Kidney glomerular epithelial cell (primary cell): ENCODE data around the gene SMURF2.
A peak's percentile ranks its signal among the peaks of the same experiment; 100 is the strongest.

Source experiments
- DNase-seq: peaks from one replicate; lab custom pipeline; 2025; lab: John Stamatoyannopoulos, UW

The SMURF2 gene

GRCh38 chr17:64537488-64537887 lies 124.6 kb downstream of the SMURF2 start:
- no peak for DNase-seq

- no peak for DNase-seq
These were observed 125.2 kb downstream of the SMURF2 start for GRCh38 chr17:64536913-64537312.

GRCh38 chr17:64535357-64535756 lies 126.8 kb downstream of the SMURF2 start:
- no peak for DNase-seq

DNA sequence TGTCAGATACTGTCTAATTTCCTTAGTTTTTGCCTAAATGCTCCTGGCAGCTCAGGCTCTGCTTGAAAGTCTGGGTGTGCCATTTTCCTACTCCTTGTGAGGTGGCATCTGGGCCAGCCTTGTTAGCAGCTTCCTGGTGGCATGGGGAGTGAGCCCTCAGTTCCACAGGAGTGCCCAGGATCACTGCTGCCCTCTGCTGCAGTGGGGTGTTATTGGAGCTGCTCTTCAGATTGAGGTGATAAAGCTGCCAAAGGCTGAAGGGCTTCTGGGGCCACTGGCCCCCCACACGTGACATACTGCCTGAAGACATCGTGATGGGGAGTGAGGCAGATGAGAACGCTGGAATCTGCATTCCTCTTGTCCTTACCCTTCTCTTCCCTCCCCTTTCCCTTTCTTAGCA lies 127.9 kb downstream of the SMURF2 start:
- DNase-seq: no peak

GRCh38 chr17:64533784-64534183 lies 128.3 kb downstream of the SMURF2 start:
- no peak for DNase-seq

- DNase-seq: no peak
These were observed 129.7 kb downstream of the SMURF2 start for GRCh38 chr17:64532409-64532808.

DNA sequence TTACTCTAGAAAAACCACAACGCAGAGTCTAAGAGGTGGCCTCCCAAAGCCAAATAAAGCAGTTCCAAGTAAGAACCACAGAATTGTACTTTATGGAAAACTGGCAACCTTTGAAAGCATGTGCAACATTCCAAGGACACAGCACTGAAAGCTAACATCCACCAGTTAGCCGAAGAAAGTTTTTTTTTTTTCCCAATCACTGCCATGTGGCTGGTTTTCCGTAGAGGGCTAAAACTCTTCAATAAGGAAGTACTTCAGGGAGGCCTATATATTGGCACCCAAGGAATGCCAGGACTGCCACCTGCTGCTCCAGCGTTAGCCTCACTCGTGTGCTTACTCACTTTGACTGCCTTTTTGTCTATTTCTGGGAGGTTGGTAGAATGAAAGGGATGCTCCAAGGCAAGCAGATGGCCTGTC lies 130.1 kb downstream of the SMURF2 start:
- no peak for DNase-seq

DNA sequence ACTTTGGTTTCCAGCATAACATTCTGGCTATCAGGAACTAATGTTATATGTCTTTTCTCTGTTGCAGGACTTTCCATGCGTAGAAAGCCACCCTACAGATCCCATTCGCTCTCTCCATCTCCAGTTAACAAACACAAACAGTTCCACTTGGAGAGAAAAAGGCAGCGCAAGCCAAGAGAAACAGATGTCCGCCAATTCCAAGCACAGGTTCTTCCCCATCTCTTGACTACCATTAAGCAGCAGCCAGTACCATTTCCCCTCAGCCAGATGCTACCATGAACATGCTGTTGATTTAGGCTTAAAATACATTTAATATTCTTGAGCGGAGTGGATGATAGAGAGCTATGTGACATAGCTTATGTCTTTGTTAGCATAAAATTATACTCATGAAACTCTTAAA lies 132.9 kb downstream of the SMURF2 start:
- DNase-seq: no peak

DNA sequence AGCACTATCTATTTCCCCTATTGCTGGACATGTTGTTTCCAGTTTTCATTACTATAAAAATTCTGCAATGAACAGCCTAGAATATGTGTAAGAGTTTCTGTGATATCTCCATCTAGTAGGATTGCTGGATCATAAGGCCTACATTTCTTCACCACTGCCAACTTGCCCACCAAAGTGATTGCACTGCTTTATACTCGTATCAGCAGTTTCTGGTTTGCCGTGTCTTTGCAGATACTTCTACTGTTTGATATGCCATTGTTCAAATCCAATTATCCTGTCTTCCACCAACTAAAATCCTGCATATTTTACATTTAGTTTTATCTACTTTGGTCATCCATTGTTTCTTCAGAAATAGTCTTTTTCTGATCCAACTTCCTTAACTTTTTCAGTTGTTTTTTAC lies 134.2 kb downstream of the SMURF2 start:
- no peak for DNase-seq

DNA sequence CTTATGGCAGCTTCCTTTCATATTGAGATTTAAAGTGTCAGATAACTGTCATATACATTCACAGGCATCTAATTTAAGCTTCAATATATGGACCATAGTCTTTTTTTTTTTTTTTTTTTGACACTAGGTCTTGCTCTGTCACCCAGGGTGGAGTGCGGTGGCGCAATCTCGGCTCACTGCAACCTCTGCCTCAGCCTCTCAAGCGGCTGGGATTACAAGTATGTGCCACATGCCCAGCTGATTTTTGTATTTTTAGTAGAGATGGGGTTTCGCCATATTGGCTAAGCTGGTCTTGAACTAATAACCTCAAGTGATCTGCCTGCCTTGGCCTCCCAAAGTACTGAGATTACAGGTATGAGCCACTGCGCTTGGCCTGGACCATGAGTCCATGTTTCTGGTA lies 141.7 kb downstream of the SMURF2 start:
- DNase-seq: no peak

GRCh38 chr17:64519601-64520000 lies 142.5 kb downstream of the SMURF2 start:
- no peak for DNase-seq

- DNase-seq: no peak
These were observed 146.3 kb downstream of the SMURF2 start for GRCh38 chr17:64515829-64516228.

DNA sequence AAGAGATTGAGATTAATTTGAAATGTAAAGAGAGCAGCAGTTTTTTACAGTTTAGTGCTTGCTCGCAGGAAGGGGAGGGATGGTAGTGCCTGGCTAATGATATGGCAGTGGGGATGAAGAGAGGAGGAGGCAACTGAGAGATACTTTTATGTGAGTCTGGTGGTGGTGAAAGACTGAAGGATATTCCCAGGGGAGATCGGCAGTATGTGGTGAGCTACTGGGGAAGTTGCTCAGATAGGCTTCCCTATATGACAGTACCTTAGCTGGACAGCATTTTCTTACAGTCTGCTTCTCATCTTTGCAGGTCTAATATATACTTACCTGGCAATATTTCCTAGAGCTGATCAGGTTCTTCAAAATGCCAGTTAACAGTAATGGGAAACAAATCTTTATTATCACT lies 146.7 kb downstream of the SMURF2 start:
- DNase-seq: no peak

GRCh38 chr17:64509179-64509578 lies 152.9 kb downstream of the SMURF2 start:
- no peak for DNase-seq

DNA sequence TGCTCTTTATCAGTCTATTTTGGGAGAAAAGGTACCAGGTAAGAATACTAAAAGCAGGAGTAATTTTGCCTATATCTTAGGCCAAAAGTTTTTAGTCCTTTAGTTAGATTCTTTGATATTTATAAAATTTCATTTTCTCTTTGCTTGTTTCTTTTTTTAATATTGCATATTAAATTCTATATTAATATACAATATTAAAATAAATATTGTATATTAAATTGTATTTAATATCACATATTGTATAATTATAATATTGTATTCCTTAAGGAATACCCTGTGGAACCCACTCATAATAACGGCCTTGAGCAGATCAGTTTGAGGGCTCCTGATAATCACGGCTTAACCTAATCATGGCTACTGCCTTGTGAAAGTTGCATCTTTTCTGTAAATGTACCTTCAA lies 153.4 kb downstream of the SMURF2 start:
- no peak for DNase-seq

DNA sequence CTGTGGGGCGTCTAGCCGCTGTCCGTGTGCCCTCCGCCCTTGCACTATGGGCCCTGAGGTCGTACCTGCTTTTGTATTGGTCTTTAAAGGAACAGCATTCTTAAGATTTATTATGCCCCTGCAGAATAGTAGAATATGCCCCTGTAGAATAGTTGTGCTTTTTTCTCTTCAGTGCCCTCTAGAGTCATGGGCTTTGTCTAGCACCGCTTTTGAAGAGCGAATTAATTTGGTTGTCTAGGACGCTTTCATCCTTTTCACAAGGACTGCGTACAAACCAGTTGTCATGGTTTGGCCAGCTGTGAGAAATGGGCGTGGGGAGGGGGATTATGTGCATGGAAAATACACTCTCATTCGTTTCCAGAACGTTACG lies 154.7 kb downstream of the SMURF2 start:
- DNase-seq: peak; percentile 63

GRCh38 chr17:64506576-64507412 lies 155.3 kb downstream of the SMURF2 start, which contains the start of gene CEP95:
Gene CEP95 (plus strand): TSS chr17:64506977. CDS start chr17:64507098, 121 bp downstream.
- no peak for DNase-seq

DNA sequence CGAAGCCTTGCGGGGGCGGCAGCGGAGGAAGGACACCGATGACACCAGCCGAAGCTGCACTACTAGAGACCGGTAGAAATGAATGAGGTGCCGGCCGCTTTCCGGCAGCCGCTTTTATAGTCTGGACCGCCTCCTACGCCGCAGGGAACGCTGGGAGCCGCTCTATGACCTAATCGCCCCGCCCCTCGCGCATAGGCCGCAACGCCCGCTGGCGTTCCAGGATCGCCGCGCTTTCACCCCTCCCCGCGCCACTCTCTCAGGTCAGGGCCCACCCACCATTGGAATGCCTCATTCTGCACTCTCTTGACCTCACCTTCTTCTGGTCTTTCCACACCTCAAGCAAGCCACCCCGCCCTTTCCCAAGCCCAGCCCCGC lies 155.9 kb downstream of the SMURF2 start, which contains the start of gene DDX5:
Gene DDX5 (minus strand): TSS at position 89 of the 375 bp plus-strand sequence. CDS start 170 bp downstream, outside the sequence.
- DNase-seq: peak; percentile 98

DNA sequence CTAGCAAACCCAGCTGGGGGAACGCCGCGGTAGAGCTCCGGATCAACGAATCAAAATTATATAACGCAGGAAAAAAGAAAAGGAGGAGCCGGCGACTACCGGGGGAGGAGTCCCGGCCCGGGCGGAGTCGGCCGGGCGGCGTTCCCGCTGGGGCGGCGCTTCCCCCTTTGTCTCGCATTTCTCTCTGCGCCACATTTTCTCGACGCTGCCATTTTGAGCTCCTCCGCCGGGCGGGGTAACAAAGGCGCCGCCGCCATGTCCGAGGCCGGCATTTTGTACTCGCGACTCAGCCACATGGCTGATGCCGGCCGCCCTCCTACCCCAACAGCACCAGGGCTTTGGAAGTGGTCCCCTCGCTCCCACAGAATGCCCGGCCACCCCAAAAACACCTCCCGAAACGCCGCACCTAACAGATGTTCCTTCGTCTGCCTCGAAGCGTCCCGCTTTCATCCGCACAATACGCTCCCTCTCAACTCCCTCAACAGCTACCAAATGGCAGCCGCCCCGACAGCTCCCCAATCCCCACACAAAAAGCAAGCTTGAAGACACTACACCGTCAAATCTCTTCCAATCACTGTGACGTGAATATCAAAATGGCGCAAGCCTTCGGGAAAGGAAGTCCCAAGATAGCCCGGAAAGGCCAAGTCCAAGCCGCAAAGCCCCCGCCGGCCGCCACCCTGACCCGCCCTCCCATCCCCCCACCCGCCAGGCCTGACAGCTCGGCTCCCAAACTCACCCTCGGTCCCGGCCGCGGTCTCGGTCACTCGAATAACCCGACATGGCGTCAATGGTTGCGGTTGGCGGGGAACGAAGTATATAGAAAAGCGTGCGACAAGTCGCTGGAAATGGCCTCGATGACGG lies 156.5 kb downstream of the SMURF2 start:
- DNase-seq: peak; percentile 69

GRCh38 chr17:64504769-64505339 lies 157.3 kb downstream of the SMURF2 start:
- DNase-seq: no peak

DNA sequence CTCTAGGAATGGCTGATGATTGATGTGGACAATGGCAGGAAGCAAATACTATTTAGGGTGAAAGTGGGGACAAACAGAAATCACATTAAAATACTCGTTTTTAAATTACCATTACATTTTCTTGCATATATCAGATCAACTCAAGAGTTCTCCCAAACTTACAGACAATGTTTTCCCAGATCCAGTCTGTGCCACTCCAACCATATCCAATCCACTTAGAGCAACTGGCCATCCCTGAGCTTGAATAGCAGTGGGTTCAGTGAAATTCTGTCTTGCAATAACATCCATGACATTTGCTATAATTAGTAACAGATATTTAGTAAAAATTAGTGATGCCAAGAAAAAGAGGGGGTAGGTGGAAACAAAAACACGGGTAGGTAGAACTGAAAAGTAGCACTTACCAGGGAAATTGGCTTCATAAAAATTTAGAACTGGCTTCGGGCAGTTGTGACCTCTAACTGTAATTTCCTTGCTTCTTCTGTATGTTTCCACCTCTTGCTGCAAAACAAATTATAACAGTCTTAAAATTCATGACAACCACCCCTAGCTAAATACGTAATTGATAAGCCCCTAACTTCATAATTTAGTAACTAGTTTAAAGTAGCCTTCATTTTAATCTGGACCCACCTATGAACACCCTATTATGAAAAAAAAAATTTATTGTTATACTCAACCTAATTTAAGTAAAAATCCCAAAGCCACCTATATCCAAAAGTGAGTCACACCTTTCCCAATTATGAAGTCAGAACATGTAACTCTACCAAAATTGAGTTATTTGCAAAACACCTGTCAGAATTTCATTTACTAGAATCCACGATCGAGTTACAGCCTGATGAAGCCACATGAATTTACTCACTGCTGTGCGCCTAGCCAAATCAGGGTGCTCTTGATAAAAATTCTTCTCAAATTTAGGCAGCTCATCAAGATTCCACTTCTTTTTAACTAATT lies 158.0 kb downstream of the SMURF2 start:
- no peak for DNase-seq
